ENCODE data around the gene SPART.
"Not testable (repeated sequence)": the region's sequence is repeated elsewhere in the genome, so short reads cannot be mapped to it uniquely, and the experiment has no call there.

The SPART gene

DNA sequence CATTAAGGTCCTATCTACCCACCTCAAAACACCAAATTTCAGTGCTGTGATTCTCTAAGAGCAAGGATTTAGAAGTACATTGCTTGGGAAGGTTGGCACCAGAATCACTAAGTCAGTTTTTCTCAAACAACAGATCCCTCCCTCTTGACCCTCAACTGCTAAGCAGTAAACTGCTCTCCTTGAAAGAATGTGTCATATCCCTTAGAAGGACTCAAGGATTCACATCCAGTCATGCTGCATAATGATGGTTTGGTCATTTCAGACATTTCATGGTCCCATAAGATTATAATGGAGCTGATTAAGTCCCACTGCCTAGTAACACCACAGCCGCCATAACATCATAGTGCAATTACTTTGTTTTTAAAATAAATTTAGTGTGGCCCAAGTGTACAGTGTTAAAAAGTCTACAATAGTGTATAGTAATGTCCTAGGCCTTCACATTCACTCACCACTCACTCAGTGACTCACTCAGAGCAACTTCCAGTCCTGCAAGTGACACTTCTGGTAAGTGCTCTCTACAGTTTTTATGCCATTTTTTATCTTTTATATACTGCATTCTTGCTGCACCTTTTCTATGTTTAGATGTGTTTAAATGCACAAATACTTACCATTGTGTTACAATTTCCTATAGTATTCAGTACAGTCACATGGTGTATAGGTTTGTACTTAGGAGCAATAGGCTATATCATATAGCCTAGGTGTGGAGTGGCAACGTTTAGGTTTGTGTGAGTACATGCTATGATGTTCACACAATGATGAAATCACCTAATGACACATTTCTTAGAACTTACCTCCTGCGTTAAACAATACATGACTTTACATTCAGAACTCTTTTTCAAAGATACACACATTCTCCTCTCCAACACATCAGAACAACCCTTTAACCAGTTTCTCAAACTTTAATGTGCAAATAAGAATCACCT, 32.9 kb downstream of the SPART start:
- H3K4me3 ChIP-seq (ENCODE audit: low read depth, low read length): no peak overlapping the region
- no peak for DNase-seq (ENCODE audit: low read depth)
- TF ChIP-seq, protein P1, sequence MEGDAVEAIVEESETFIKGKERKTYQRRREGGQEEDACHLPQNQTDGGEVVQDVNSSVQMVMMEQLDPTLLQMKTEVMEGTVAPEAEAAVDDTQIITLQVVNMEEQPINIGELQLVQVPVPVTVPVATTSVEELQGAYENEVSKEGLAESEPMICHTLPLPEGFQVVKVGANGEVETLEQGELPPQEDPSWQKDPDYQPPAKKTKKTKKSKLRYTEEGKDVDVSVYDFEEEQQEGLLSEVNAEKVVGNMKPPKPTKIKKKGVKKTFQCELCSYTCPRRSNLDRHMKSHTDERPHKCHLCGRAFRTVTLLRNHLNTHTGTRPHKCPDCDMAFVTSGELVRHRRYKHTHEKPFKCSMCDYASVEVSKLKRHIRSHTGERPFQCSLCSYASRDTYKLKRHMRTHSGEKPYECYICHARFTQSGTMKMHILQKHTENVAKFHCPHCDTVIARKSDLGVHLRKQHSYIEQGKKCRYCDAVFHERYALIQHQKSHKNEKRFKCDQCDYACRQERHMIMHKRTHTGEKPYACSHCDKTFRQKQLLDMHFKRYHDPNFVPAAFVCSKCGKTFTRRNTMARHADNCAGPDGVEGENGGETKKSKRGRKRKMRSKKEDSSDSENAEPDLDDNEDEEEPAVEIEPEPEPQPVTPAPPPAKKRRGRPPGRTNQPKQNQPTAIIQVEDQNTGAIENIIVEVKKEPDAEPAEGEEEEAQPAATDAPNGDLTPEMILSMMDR (IDR thresholded peaks at IDR 0.05; ENCODE audit: insufficient read depth, low read depth, low read length, missing control alignments): no peak

DNA sequence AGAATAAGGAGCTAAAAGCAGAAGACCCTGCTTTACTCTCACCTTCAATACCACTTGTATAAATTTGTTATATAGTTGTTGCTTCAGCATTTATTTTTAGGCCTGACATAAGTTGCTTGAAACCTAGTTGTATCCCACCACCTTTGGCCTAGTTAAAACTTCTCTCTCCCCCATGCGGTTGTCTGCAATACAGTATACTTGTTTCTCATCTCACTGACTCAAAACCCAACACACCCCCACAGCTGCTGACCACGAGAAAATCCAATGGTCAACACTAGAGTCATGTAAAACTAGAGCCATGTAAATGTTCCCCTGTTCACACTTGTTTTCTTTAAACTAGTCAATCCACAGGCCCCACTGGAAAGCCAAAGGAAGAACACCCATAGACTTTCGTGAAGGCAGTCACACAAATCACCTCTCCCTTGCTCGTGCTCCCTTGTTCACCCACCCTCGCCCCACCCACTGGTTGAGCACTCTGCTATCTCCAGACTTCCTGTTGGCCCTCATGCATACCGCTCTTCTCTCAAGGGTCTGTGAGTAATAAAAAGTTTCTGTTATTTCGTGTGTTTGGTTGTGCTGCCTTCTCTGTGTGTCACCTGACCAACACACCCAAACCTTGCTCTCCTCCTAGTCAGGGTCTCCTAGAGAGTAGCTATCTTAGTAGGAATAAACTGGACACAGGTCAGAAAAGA, 35.6 kb downstream of the SPART start:
- TF ChIP-seq, protein P1 (IDR thresholded peaks at IDR 0.05; ENCODE audit: insufficient read depth, low read depth, low read length, missing control alignments): no peak
- no peak overlapping the region for H3K4me3 ChIP-seq (ENCODE audit: low read depth, low read length)
- no peak for DNase-seq (ENCODE audit: low read depth)

DNA sequence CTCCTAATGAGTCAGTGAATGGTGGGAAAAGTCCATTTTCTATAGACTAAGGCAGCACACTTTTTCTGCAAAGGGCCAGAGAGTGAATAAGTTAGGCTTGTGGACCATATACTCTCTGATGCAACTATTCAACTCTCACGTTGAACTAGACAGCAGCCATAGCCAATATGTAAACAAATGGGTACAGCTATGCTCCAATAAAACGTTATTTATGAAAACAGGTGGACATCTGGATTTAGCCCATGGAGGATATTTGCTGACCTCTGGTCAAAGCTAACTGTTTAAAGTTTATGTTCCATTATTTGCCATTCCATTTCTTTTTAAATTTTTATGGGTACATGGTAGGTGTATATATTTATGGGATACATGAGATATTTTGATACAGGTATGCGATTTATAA, 43.9 kb downstream of the SPART start:
- DNase-seq (ENCODE audit: low read depth): no peak
- TF ChIP-seq, protein P1 (IDR thresholded peaks at IDR 0.05; ENCODE audit: insufficient read depth, low read depth, low read length, missing control alignments): no peak
- no peak overlapping the region for H3K4me3 ChIP-seq (ENCODE audit: low read depth, low read length)

DNA sequence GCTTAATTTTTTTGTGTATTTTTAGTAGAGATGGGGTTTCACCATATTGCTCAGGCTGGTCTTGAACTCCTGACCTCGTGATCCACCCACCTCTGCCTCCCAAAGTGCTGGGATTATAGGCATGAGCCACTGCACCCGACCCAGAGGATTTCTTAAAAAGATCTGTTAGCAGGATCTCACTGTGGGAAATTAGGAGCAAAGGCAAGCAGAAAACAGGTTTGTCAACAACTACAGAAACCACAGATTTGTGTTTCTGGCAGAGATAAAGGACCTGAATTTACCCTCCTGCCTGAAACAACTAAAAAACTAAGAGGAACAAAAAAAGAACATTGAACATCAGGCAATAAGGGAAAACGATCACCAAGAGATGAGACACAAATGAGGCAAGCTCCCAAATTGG, 46.7 kb downstream of the SPART start:
- H3K4me3 ChIP-seq (ENCODE audit: low read depth, low read length): not testable (repeated sequence)

DNA sequence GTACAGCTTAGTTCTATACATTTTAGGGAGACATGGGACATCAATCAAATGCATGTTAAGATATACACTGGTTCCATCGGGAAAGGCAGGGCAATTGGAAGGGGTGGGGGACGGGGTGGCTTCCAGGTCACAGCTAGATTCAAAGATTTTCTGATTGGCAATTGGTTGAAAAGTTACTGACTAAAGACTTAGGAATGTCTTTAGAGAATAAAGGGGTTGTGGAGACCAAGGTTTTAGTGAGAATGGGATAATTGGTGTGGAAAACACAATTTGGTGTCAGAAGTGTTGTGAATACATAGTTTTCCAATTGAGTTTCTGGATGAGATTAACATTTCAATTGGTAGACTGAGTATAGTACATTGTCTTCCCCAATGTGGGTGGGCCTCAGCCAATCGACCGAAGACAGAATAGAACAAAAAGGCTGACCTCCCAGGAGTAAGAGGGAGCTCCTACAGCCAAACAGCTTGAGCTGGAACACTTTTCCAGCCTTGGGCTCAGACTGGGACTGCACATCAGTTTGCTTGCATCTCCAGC, 47.6 kb downstream of the SPART start:
- no peak for DNase-seq (ENCODE audit: low read depth)
- TF ChIP-seq, protein P1 (IDR thresholded peaks at IDR 0.05; ENCODE audit: insufficient read depth, low read depth, low read length, missing control alignments): no peak
- no peak overlapping the region for H3K4me3 ChIP-seq (ENCODE audit: low read depth, low read length)

More for the DNA sequence above, 46.7 kb downstream of the SPART start:
- not testable (repeated sequence) for DNase-seq (ENCODE audit: low read depth)

DNA sequence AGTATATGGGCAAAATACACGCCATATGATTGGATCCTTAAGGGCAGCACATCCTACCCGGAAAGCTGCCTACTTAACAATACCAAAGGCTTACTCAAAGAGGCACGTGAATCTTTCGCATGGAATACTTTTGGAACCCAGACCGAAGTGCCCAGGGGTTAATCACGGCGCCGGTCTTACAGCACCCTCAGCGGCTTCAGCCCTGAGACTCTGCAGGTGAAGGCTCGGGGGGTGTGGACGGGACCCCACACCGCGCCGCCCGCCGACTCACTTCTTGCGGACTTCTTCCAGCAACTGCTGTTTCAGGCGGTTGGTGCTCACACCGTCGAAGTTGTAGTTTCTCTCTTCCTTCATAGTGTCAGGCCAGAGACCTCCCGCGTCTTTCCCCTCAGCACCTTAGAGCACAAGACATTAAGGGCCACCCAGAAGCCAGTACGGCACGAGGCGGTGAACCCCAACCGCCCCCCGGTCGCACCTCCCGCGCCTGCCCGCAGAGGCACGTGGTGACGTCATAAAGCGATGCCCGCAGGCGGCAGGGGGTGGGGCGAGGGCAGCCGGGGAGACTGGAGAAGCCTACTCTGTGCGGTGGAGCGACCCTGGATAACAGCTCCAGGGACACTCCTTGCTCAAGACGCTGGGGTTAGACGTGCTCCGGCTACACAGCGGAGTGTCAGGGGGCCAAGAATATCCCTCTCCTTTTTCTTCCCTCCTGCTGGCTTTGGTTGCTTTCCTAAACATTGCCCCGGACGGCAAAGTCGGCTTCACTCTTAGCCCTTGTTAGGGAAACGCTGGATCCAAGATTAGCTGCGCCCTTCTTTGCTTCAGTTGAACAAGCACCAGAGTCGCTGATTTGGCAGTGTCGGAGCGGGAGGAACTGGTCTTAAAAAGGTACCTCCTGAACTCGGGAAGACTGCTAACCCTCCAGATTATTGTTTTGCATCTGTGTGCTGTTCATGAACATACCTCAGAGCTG, 48.5 kb downstream of the SPART start, which contains the start of gene CCDC169:
Gene CCDC169 (minus strand): TSS at position 449 of the 973 bp plus-strand sequence. CDS start 95 bp downstream, at position 354.
- DNase-seq (ENCODE audit: low read depth): peak; percentile 68
- H3K4me3 ChIP-seq (ENCODE audit: low read depth, low read length): peak within 1 kb of the TSS; percentile 55
- TF ChIP-seq, protein P1 (IDR thresholded peaks at IDR 0.05; ENCODE audit: insufficient read depth, low read depth, low read length, missing control alignments): no peak

All from GM12865 (cell line).